T-cell (primary cell): ENCODE results near the gene DCLRE1B. TPM values are rescaled to one million over a fixed set of nuclear protein-coding genes. Genes with fewer than 3 reads are reported as not detected.
A peak's percentile ranks its signal among the peaks of the same experiment; 100 is the strongest.

Experiments
- ATAC-seq, 4 experiments: fragments of 200-7000 bp in 3 of 4; fragments of 150-1000 bp in 1 of 4; cut with Tn5 transposase; replicated peaks in 1 of 4; 1 replicate in 3 of 4; 2 replicates in 1 of 4; pipeline ENCODE4 v1.10.0; 2021; ENCODE audit warnings: moderate library complexity in 3 of 4, mild to moderate bottlenecking in 2 of 4, moderate number of reproducible peaks in 1 of 4
- CTCF ChIA-PET, 2 donors: fragments of 300-600 bp; sonication (Branson Sonifier 250); formaldehyde crosslinking; loops; one replicate each; lab custom pipeline; 2022; ENCODE audit warnings: antibody characterized with exemption in 2 of 2; lab: Charles Lee
- POLR2A ChIA-PET, 2 donors: fragments of 300-600 bp; sonication (Branson Sonifier 250); formaldehyde crosslinking; loops; one replicate each; lab custom pipeline; 2022; ENCODE audit warnings: antibody characterized with exemption in 2 of 2; lab: Charles Lee
- DNase-seq, 35 experiments: peaks; one replicate each; pipeline versions ENCODE4 v3.0.0 to v3.0.0-alpha.2; 2013 to 2023
- H3K27ac ChIP-seq: one replicate; pipeline ENCODE4 v1.5.1; 2013; ENCODE audit warnings: low read length
- H3K27me3 ChIP-seq, 2 experiments: replicated peaks in 1 of 2; 1 replicate in 1 of 2; 2 replicates in 1 of 2; pipeline versions ENCODE4 v1.6.1 to v1.7.0; 2013; ENCODE audit warnings: low read length in 1 of 2, mixed read lengths in 1 of 2; ENCODE audit not compliant: control insufficient read depth in 2 of 2, insufficient read depth in 2 of 2; ENCODE audit errors: extremely low read depth in 1 of 2
- H3K36me3 ChIP-seq, 2 donors: 1 replicate in 1 of 2; 2 replicates in 1 of 2; pipeline versions ENCODE4 v1.6.1 to v1.7.0; 2013; ENCODE audit warnings: low read length in 1 of 2; ENCODE audit not compliant: control insufficient read depth in 2 of 2, insufficient read depth in 1 of 2; ENCODE audit errors: extremely low read depth in 1 of 2
- H3K4me1 ChIP-seq, 2 experiments: 1 replicate in 1 of 2; 2 replicates in 1 of 2; pipeline versions ENCODE4 v1.6.1 to v1.7.0; 2013; ENCODE audit warnings: low read length in 2 of 2, mixed read lengths in 1 of 2; ENCODE audit not compliant: insufficient read depth in 2 of 2, control insufficient read depth in 1 of 2; ENCODE audit errors: extremely low read depth in 1 of 2
- H3K4me3 ChIP-seq, 2 donors: 1 replicate in 1 of 2; 2 replicates in 1 of 2; pipeline versions ENCODE4 v1.5.1 to v1.7.0; 2013; ENCODE audit warnings: mild to moderate bottlenecking in 2 of 2, low read length in 1 of 2, moderate library complexity in 1 of 2; ENCODE audit not compliant: control insufficient read depth in 1 of 2; ENCODE audit errors: extremely low read depth in 1 of 2
- H3K9me3 ChIP-seq: 2 replicates; pipeline ENCODE4 v1.7.0; 2013
- H3K27ac Mint-ChIP-seq, 2 donors: one replicate each; pipeline ENCODE4 v1.8.0; 2020 to 2021; ENCODE audit warnings: mild to moderate bottlenecking in 2 of 2, mixed read lengths in 2 of 2
- H3K27me3 Mint-ChIP-seq, 2 donors: one replicate each; pipeline ENCODE4 v1.8.0; 2021 to 2022; ENCODE audit warnings: mixed read lengths in 2 of 2
- H3K36me3 Mint-ChIP-seq: one replicate; pipeline ENCODE4 v1.8.0; 2021; ENCODE audit warnings: mixed read lengths
- H3K4me1 Mint-ChIP-seq, 3 donors: one replicate each; pipeline ENCODE4 v1.8.0; 2020 to 2022; ENCODE audit warnings: mixed read lengths in 3 of 3, mild to moderate bottlenecking in 1 of 3
- H3K4me3 Mint-ChIP-seq, 3 donors: one replicate each; pipeline ENCODE4 v1.8.0; 2020 to 2022; ENCODE audit warnings: mild to moderate bottlenecking in 3 of 3, mixed read lengths in 3 of 3, moderate library complexity in 3 of 3
- H3K9me3 Mint-ChIP-seq, 3 donors: one replicate each; pipeline ENCODE4 v1.8.0; 2020 to 2022; ENCODE audit warnings: mixed read lengths in 3 of 3
- WGBS: methylation state at CpG from one replicate; pipeline ENCODE4 v1.1.5; 2013; ENCODE audit warnings: missing lambda C conversion rate; ENCODE audit not compliant: insufficient coverage; 5-methylcytosine and 5-hydroxymethylcytosine counted together
- total RNA-seq, 35 experiments: library from RNA in 6 of 35; stranded (reverse) in 6 of 35; fragments of 120-200 nt in 1 of 35; gene quantifications; one replicate each; pipeline versions ENCODE4 v1.2.1 to v1.2.4 and lab custom pipeline; 2013 to 2026

Gene DCLRE1B
- total RNA-seq, 5 donors from 2014 or later (not counting 1 experiment from before 2014, with no cell fraction given) = 5.6 to 6.1 (median 5.9) TPM

DNA sequence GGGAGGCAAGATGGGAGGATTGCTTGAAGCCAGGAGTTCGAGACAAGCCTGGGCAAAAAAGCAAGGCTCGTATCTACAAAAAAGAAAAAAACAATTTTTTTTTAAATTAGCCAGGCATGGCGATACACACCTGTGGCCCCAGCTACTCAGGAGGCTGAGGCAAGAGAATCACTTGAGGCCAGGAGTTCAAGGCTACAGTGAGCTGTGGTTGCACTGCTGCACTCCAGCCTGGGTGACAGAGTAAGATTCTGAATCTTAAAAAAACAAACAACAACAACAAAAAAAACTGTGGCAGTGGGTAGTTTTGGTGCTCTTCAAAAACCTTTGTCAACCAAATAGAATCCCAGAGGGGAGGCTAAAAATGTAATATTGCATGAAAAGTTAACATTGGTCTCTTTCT, 34.3 kb upstream of the DCLRE1B start:
- Mint-ChIP-seq H3K4me1 (peaks cover 79 to 86% (median 83%) of the 10 kb centered on the region in 3 donors), H3K27me3 (no peaks in the 10 kb centered on the region), H3K4me3 (peak overlapping the region; percentile 80 to 87 (median 86)), H3K36me3 (peaks cover 13% of the 10 kb centered on the region), H3K9me3 (no peaks in the 10 kb centered on the region), H3K27ac (peak overlapping the region; percentile 85 to 95)
- no peak for ATAC-seq
- 23% methylated on average over 2 of the region's 3 CpGs for WGBS
- peak overlapping the region; percentile 62 to 74 for H3K4me3 ChIP-seq
- CTCF ChIA-PET = interaction anchor here (0.5 to 1.9 kb wide), 5 partner anchors 8 to 76 kb away, joined by 3 to 8 read pairs (median 3); partner anchors contain the start of gene AP4B1 (in 1 of the 2)
- DNase-seq = peak in 1 of 35 experiments; percentile 23
- H3K4me1 ChIP-seq = peaks cover 39 to 45% of the 10 kb centered on the region in 2 experiments
- peak overlapping the region; percentile 90 for H3K27ac ChIP-seq
- peaks cover 2 to 4% of the 10 kb centered on the region in 2 donors for H3K36me3 ChIP-seq
- POLR2A ChIA-PET = interaction anchor here (0.6 to 3.1 kb wide), 7 partner anchors 11 to 60 kb away, joined by 3 to 18 read pairs (median 3); partner anchors contain the start of genes AP4B1 (in 1 of the 2) and HIPK1 (in 1 of the 2)
- H3K9me3 ChIP-seq = no peaks in the 10 kb centered on the region
- H3K27me3 ChIP-seq = no peaks in the 10 kb centered on the region

DNA sequence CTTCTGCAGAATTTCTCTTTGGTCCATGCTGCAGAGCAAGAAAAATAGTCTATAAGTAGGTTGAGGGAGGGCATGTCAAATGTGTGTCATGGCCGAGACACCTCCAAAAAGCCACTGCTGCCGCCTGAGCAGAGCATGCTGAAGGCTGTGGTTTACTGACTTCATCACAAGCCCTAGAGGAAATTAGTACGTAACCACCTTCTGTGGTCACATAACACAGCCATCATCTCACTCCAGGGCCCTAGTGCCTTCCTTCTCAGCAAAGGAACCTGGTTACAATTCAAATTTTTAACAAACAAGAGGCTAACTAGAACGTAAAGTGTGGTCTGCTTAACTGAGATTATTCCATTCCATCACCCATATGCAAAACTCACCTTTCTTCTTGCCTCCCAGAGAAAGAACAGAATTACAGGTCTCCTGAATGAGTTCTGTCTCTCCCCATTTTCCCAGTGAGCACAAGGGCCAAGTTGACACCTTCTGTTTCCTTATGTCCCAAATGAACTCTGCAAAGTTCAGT, 33.5 kb upstream of the DCLRE1B start, which contains the start of gene PTPN22:
TSS of gene PTPN22 (minus strand) at position 116 of the 517 bp plus-strand sequence.
- ChIA-PET POLR2A (interaction anchor here (0.5 to 1.0 kb wide), 5 partner anchors 15 to 63 kb away, joined by 3 to 8 read pairs (median 3); partner anchors contain the start of genes AP4B1 (in 1 of the 2) and RSBN1 (in 1 of the 2)), CTCF (interaction anchor here in 1 of 2 donors (1.1 kb wide), 1 partner anchor 32 kb away, joined by 7 read pairs; no protein-coding TSS in a partner anchor)
- Histone ChIP-seq H3K27ac (peak within 1 kb of the TSS; percentile 90), H3K27me3 (no peaks in the 10 kb centered on the region), H3K9me3 (no peaks in the 10 kb centered on the region), H3K4me3 (peak within 1 kb of the TSS; percentile 62 to 74), H3K36me3 (peaks cover 0 to 1% of the 10 kb centered on the region in 2 donors), H3K4me1 (peaks cover 39 to 44% of the 10 kb centered on the region in 2 experiments)
- Mint-ChIP-seq H3K4me3 (peak within 1 kb of the TSS; percentile 80 to 87 (median 86)), H3K27ac (peak within 1 kb of the TSS; percentile 89 to 95), H3K36me3 (peaks cover 10% of the 10 kb centered on the region), H3K4me1 (peaks cover 78 to 85% (median 84%) of the 10 kb centered on the region in 3 donors), H3K9me3 (no peaks in the 10 kb centered on the region), H3K27me3 (no peaks in the 10 kb centered on the region)
- WGBS = 0% methylated on average over 1 of the region's 4 CpGs
- ATAC-seq = peak; percentile 94 to 98 (median 96)
- DNase-seq = peak; percentile 49 to 93 (median 81)

DNA sequence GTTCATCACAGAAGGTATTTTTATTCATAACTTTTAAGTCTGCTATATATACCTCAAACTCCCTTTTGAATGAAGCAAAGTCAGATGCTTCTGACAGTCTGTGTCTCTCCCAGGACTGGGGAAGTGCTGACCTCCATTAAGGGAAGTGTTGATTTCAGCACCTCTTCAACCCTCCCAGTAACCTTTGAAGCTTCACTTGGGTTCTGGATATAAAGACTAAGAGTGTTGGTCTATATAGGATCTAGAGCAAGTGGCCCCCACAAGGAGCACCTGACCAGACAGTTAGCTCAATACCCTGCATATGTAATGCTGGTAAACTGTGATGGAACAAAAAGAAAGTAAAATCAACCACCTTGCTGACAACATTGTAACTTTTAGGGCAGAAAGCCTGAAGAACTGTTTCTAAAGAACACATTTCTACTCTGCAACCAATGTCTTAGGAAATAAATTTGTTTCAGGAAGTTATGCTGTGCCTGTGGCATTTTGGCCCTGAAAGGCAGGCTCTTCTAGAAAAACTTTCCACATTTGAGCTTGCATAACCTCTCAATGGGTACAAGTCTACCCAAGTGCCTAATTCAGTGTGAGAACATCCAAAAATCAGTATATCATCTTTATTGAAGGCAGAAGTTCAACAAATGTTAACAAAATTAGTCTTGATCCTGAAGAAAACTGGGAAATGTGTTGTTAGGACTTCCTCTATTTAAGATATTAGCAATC, 32.7 kb upstream of the DCLRE1B start:
- H3K36me3 Mint-ChIP-seq = peaks cover 10% of the 10 kb centered on the region
- peak overlapping the region; percentile 89 to 95 for H3K27ac Mint-ChIP-seq
- Histone ChIP-seq H3K27ac (peak overlapping the region; percentile 90), H3K27me3 (no peaks in the 10 kb centered on the region), H3K4me3 (peak overlapping the region; percentile 62 to 74), H3K36me3 (no peaks in the 10 kb centered on the region), H3K4me1 (peaks cover 39 to 42% of the 10 kb centered on the region in 2 experiments), H3K9me3 (no peaks in the 10 kb centered on the region)
- DNase-seq = peak in 2 of 35 experiments; percentile 23 to 49
- ChIA-PET POLR2A (interaction anchor here (0.5 to 1.0 kb wide), 5 partner anchors 16 to 62 kb away, joined by 3 to 8 read pairs (median 3); partner anchors contain the start of genes AP4B1 (in 1 of the 2) and RSBN1 (in 1 of the 2)), CTCF (interaction anchor here in 1 of 2 donors (1.1 kb wide), 1 partner anchor 31 kb away, joined by 7 read pairs; no protein-coding TSS in a partner anchor)
- peak in 3 of 4 experiments; percentile 2 to 33 (median 3) for ATAC-seq
- peaks cover 74 to 84% (median 80%) of the 10 kb centered on the region in 3 donors for H3K4me1 Mint-ChIP-seq
- no peaks in the 10 kb centered on the region for H3K27me3 Mint-ChIP-seq
- H3K4me3 Mint-ChIP-seq = peak overlapping the region; percentile 80 to 87 (median 86)
- no peaks in the 10 kb centered on the region for H3K9me3 Mint-ChIP-seq

- peak overlapping the region in 2 of 3 donors; percentile 11 to 41 for H3K4me3 Mint-ChIP-seq
These were observed 30.9 kb upstream of the DCLRE1B start for GRCh38 chr1:113874012-113874879.

DNA sequence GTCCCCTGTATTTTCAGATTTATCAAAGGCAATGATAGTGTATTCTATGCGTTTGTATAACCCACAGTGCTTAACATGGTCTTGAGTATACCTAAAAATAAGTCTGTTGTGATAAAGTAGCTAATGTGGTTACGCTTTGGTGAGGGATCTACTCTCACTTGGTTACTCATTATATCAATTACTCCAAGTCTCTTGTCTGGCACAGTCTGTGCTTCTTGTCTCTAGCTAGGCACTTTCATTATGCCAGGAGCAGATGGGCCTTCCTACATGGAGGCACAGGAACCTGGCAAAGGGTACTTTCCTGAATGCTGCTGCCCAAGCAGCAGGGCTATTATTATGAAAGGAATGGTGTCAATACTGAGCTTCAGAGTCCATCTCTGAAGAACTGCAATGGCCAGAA, 29.4 kb upstream of the DCLRE1B start:
- Histone ChIP-seq H3K27me3 (no peaks in the 10 kb centered on the region), H3K27ac (no peak overlapping the region), H3K9me3 (no peaks in the 10 kb centered on the region), H3K4me1 (peaks cover 26 to 36% of the 10 kb centered on the region in 2 experiments), H3K4me3 (no peak overlapping the region), H3K36me3 (no peaks in the 10 kb centered on the region)
- DNase-seq (peak in 1 of 35 experiments; percentile 22), ATAC-seq (no peak)
- Mint-ChIP-seq H3K27me3 (no peaks in the 10 kb centered on the region), H3K9me3 (no peaks in the 10 kb centered on the region), H3K27ac (peak overlapping the region in 1 of 2 donors; percentile 67), H3K36me3 (no peaks in the 10 kb centered on the region), H3K4me1 (peaks cover 64 to 82% (median 73%) of the 10 kb centered on the region in 3 donors), H3K4me3 (no peak overlapping the region)
- WGBS = no CpG with 5 or more reads among the region's 2 CpGs
- POLR2A ChIA-PET = interaction anchor here (0.6 to 1.4 kb wide), 6 partner anchors 11 to 55 kb away, joined by 3 to 12 read pairs (median 5); no protein-coding TSS in a partner anchor
- CTCF ChIA-PET = interaction anchor here (0.6 to 1.3 kb wide), 3 partner anchors 25 to 153 kb away, joined by 3 read pairs; no protein-coding TSS in a partner anchor

More at GRCh38 chr1:113874012-113874879, 30.9 kb upstream of the DCLRE1B start:
- Histone ChIP-seq H3K36me3 (no peaks in the 10 kb centered on the region), H3K27ac (peak overlapping the region; percentile 42), H3K4me1 (peaks cover 35 to 36% of the 10 kb centered on the region in 2 experiments), H3K27me3 (no peaks in the 10 kb centered on the region), H3K4me3 (no peak overlapping the region), H3K9me3 (no peaks in the 10 kb centered on the region)
- H3K36me3 Mint-ChIP-seq = no peaks in the 10 kb centered on the region
- POLR2A ChIA-PET = interaction anchor here (0.6 to 1.2 kb wide), 4 partner anchors 8 to 60 kb away, joined by 3 to 7 read pairs (median 4); no protein-coding TSS in a partner anchor
- CTCF ChIA-PET = interaction anchor here in 1 of 2 donors (1.1 to 1.2 kb wide), 2 partner anchors 32 to 56 kb away, joined by 3 read pairs; no protein-coding TSS in a partner anchor
- no peaks in the 10 kb centered on the region for H3K27me3 Mint-ChIP-seq
- ATAC-seq (peak in 3 of 4 experiments; percentile 47 to 54 (median 50)), DNase-seq (peak in 3 of 35 experiments; percentile 4 to 40 (median 8))
- H3K9me3 Mint-ChIP-seq = no peaks in the 10 kb centered on the region
- peak overlapping the region; percentile 79 to 89 for H3K27ac Mint-ChIP-seq
- peaks cover 67 to 81% (median 71%) of the 10 kb centered on the region in 3 donors for H3K4me1 Mint-ChIP-seq
- no CpG with 5 or more reads among the region's 1 CpG for WGBS
